HepG2 (cell line): ENCODE results near the gene UPF3A. TPM values are rescaled to one million over a fixed set of nuclear protein-coding genes. Genes with fewer than 3 reads are reported as not detected.

ENCODE experiments used
- ATAC-seq: fragments of 200-7000 bp; cut with Tn5 transposase; 3 replicates; pipeline ENCODE4 v1.9.1; 2020; ENCODE audit warnings: mild to moderate bottlenecking, moderate library complexity
- BruUV-seq: library from RNA; stranded (reverse); fragments of 400-500 nt; replicated peaks from 2 replicates; lab custom pipeline; 2021; lab: Mats Ljungman, UMichigan
- CTCF ChIA-PET: fragments of 300-600 bp; formaldehyde crosslinking; extraction: SDS; loops from one replicate; lab custom pipeline; 2021; ENCODE audit warnings: low total read pairs, inconsistent platforms, low intra/inter-chr PET ratio; lab: Yijun Ruan, JAX
- POLR2A ChIA-PET: fragments of 350-600 bp; sonication (Branson Sonifier 250); formaldehyde crosslinking; loops from one replicate; lab custom pipeline; 2020; ENCODE audit warnings: antibody characterized with exemption, inconsistent platforms; lab: Yijun Ruan, JAX
- DNase-seq: peaks from one replicate; pipeline ENCODE4 v3.0.0-alpha.2; 2015; ENCODE audit warnings: low spot score
- FAIRE-seq: peaks from 3 replicates; lab custom pipeline; 2011; peaks lifted over from hg19 to GRCh38; lab: Jason Lieb, UNC
- H2AFZ ChIP-seq: one replicate; pipeline ENCODE4 v1.6.1; 2011; ENCODE audit warnings: low read length, inconsistent platforms
- H3K27ac ChIP-seq: fragments of 300-600 bp; 3 replicates; pipeline ENCODE4 v1.8.0; 2011; ENCODE audit warnings: mixed run types, mild to moderate bottlenecking, mixed read lengths, low read length, inconsistent platforms; ENCODE audit not compliant: insufficient read depth; ENCODE audit errors: extremely low read length
- H3K27me3 ChIP-seq, 2 experiments: fragments of 200-600 bp in 1 of 2; 2 replicates in 1 of 2; 3 replicates in 1 of 2; pipeline versions ENCODE4 v1.6.0 to v1.8.0; 2011; ENCODE audit warnings: low read length in 2 of 2, mild to moderate bottlenecking in 2 of 2, moderate library complexity in 2 of 2, inconsistent platforms in 1 of 2; ENCODE audit not compliant: insufficient read depth in 2 of 2, control insufficient read depth in 1 of 2
- H3K36me3 ChIP-seq, 2 experiments: fragments of 200-600 bp in 1 of 2; replicated peaks in 1 of 2; 2 replicates in 1 of 2; 3 replicates in 1 of 2; pipeline versions ENCODE4 v1.5.1 to v1.8.0; 2011; ENCODE audit warnings: low read length in 2 of 2, inconsistent platforms in 1 of 2; ENCODE audit not compliant: insufficient read depth in 2 of 2, control insufficient read depth in 1 of 2
- H3K4me1 ChIP-seq: 2 replicates; pipeline ENCODE4 v1.5.1; 2012; ENCODE audit warnings: low read length, inconsistent platforms; ENCODE audit not compliant: insufficient read depth
- H3K4me2 ChIP-seq: 2 replicates; pipeline ENCODE4 v1.6.0; 2011; ENCODE audit warnings: low read depth, low read length, inconsistent platforms
- H3K4me3 ChIP-seq, 3 experiments: fragments of 200-600 bp in 1 of 3; sonication (generic), shearing (Covaris generic) in 1 of 3; replicated peaks in 1 of 3; 2 replicates each; pipeline ENCODE4 v1.5.1; 2011 to 2016; ENCODE audit warnings: low read length in 3 of 3, inconsistent platforms in 2 of 3, low read depth in 2 of 3, mild to moderate bottlenecking in 2 of 3, control low read depth in 1 of 3, mixed read lengths in 1 of 3; ENCODE audit not compliant: insufficient read depth in 1 of 3
- H3K79me2 ChIP-seq: one replicate; pipeline ENCODE4 v1.6.1; 2011; ENCODE audit warnings: low read length, inconsistent platforms; ENCODE audit not compliant: insufficient read depth
- H3K9ac ChIP-seq: 2 replicates; pipeline ENCODE4 v1.6.0; 2011; ENCODE audit warnings: mild to moderate bottlenecking, low read depth, low read length, inconsistent platforms; ENCODE audit not compliant: insufficient read depth
- H3K9me3 ChIP-seq: 2 replicates; pipeline ENCODE4 v1.5.1; 2012; ENCODE audit warnings: mild to moderate bottlenecking, low read length
- H4K20me1 ChIP-seq: 2 replicates; pipeline ENCODE4 v1.6.0; 2011; ENCODE audit warnings: inconsistent platforms, mild to moderate bottlenecking, low read length, moderate library complexity; ENCODE audit not compliant: insufficient read depth
- BRD4 ChIP-seq: sonication (generic); formaldehyde crosslinking; IDR thresholded peaks from 2 replicates; pipeline ENCODE4 v1.4.0; 2020; ENCODE audit warnings: missing genetic modification reagents
- POLR2AphosphoS5 ChIP-seq: IDR thresholded peaks from 2 replicates; pipeline ENCODE4 v1.6.1; 2012; ENCODE audit warnings: low read depth, low read length
- RXRA ChIP-seq: sonication (generic); formaldehyde crosslinking; IDR thresholded peaks from 2 replicates; pipeline ENCODE4 v1.5.1; 2020; ENCODE audit warnings: missing genetic modification reagents
- SIX4 ChIP-seq: sonication (generic); formaldehyde crosslinking; IDR thresholded peaks from 2 replicates; pipeline ENCODE4 v1.4.0; 2020; ENCODE audit warnings: missing genetic modification reagents
- TCF7 ChIP-seq: sonication (generic); IDR thresholded peaks from 2 replicates; pipeline ENCODE4 v1.6.1; 2016; ENCODE audit warnings: antibody characterized with exemption, low read depth
- YEATS2 ChIP-seq: sonication (generic); formaldehyde crosslinking; IDR thresholded peaks from 2 replicates; pipeline ENCODE4 v1.4.0; 2020; ENCODE audit warnings: missing genetic modification reagents, borderline replicate concordance
- ZNF629 ChIP-seq: sonication (generic); formaldehyde crosslinking; conservative IDR thresholded peaks from 2 replicates; pipeline ENCODE4 v1.5.0; 2020; ENCODE audit warnings: missing genetic modification reagents
- WGBS: methylation state at CpG from one replicate; pipeline ENCODE4 v1.1.6; 2017; ENCODE audit warnings: low lambda C conversion rate; 5-methylcytosine and 5-hydroxymethylcytosine counted together
- in situ Hi-C: cut with HindIII; loops from 2 replicates; pipeline ENCODE4 v1.10.0; 2017; ENCODE audit warnings: low pct_unique_long_range_greater_than_20kb; ENCODE audit not compliant: extremely low pct_ligation_motif_present
- intact Hi-C: fragments of 100-400 bp; cut with micrococcal nuclease; formaldehyde crosslinking; loops from one replicate; pipeline ENCODE4 v1.10.0; 2022; ENCODE audit not compliant: unreplicated experiment
- polyA plus RNA-seq, 8 experiments: library from polyadenylated mRNA; depleted of rRNA in 3 of 8; stranded (reverse) in 7 of 8; unstranded in 1 of 8; fragments of >200 nt; fragmentation: Illumina TruSeq in 4 of 8; extraction: Trizol in 4 of 8; gene quantifications; 2 replicates each; pipeline versions ENCODE4 v1.2.1 to v1.2.3, GENCODE V29; 2011 to 2016; ENCODE audit warnings: low read depth in 4 of 8, missing spikeins in 1 of 8, mixed read lengths in 1 of 8; ENCODE audit not compliant: insufficient read depth in 1 of 8
- total RNA-seq, 5 experiments: library from RNA; depleted of rRNA; stranded (reverse); fragments of >200 nt; fragmentation: Illumina TruSeq; extraction: Trizol; gene quantifications; 2 replicates each; pipeline ENCODE4 v1.2.3, GENCODE V29; 2016; ENCODE audit warnings: low read depth in 1 of 5

The UPF3A gene
- total and polyA plus RNA-seq, 2 of the 13 experiments (the other 11 are each of a cell fraction or from before 2014, with no cell fraction given), result 60.2 to 63.8 TPM

GRCh38 chr13:114264886-114265611 is 16.4 kb upstream of the UPF3A start:
- Histone ChIP-seq H3K27ac (no peak overlapping the region), H3K27me3 (no peaks in the 10 kb centered on the region; a peak in 1 of 5 replicates), H3K9me3 (no peaks in the 10 kb centered on the region), H3K4me1 (no peaks in the 10 kb centered on the region), H2AFZ (no peak overlapping the region), H3K36me3 (peaks cover 38 to 79% of the 10 kb centered on the region in 2 experiments), H3K4me2 (no peak overlapping the region), H4K20me1 (no peaks in the 10 kb centered on the region), H3K79me2 (no peaks in the 10 kb centered on the region), H3K4me3 (no peak overlapping the region), H3K9ac (no peak overlapping the region)
- CTCF ChIA-PET, result no interaction called here
- no TSS peak for BruUV-seq
- DNase-seq (no peak), FAIRE-seq (no peak), ATAC-seq (no peak)
- intact Hi-C loops (no loop called here), in situ Hi-C loops (no loop called here)
- POLR2A ChIA-PET, result interaction anchor here (1.2 kb wide), 1 partner anchor 17 kb away, joined by 3 read pairs; the partner anchor contains the start of gene UPF3A
- no peak for TF ChIP-seq BRD4 (CRISPR knock-in tag)
- no peak for TF ChIP-seq POLR2AphosphoS5
- no peak for TF ChIP-seq RXRA (CRISPR knock-in tag)
- TF ChIP-seq SIX4 (CRISPR knock-in tag), result no peak
- 98% methylated on average over 8 of the region's 8 CpGs for WGBS

- intact Hi-C loops, result no loop called here
- ChIA-PET POLR2A (interaction anchor here (1.4 kb wide), 1 partner anchor 15 kb away, joined by 3 read pairs; the partner anchor contains the start of gene UPF3A), CTCF (no interaction called here)
- FAIRE-seq (no peak), DNase-seq (no peak), ATAC-seq (no peak)
- WGBS, result 99% methylated on average over 5 of the region's 5 CpGs
- Histone ChIP-seq H3K9me3 (no peaks in the 10 kb centered on the region), H3K79me2 (no peaks in the 10 kb centered on the region), H3K4me3 (no peak overlapping the region), H3K27ac (no peak overlapping the region), H4K20me1 (no peaks in the 10 kb centered on the region), H3K27me3 (no peaks in the 10 kb centered on the region; a peak in 1 of 5 replicates), H3K9ac (no peak overlapping the region), H3K4me2 (no peak overlapping the region), H3K36me3 (peaks cover 35 to 71% of the 10 kb centered on the region in 2 experiments), H3K4me1 (no peaks in the 10 kb centered on the region), H2AFZ (no peak overlapping the region)
- in situ Hi-C loops, result no loop called here
- no TSS peak for BruUV-seq
- TF ChIP-seq ZNF629 (CRISPR knock-in tag) (peak; percentile 68), TCF7 (no peak), YEATS2 (CRISPR knock-in tag) (no peak)
Measured at GRCh38 chr13:114266241-114266640, 15.2 kb upstream of the UPF3A start.
